Ovary (tissue), 3 donors: Measurements from ENCODE around the gene GPR33.

Experiments
- CTCF ChIP-seq, 3 donors: fragments of 450-650 bp in 2 of 3; fragments of 200-600 bp in 1 of 3; IDR thresholded peaks; one replicate each; pipeline versions ENCODE4 v1.5.1 to v1.8.0; 2016 to 2022; ENCODE audit warnings: antibody characterized with exemption in 3 of 3, mild to moderate bottlenecking in 1 of 3
- EP300 ChIP-seq: sonication (generic); formaldehyde crosslinking; IDR thresholded peaks from one replicate; pipeline ENCODE4 v1.6.1; 2017; ENCODE audit warnings: antibody characterized with exemption
- POLR2A ChIP-seq: fragments of 450-650 bp; IDR thresholded peaks from one replicate; pipeline ENCODE4 v1.6.1; 2017; ENCODE audit warnings: antibody characterized with exemption, mild to moderate bottlenecking, moderate library complexity
- donor health status: DM: no; HTN: no; CAD: no.

GRCh38 chr14:31466554-31466953 is 21.3 kb downstream of the GPR33 start:
- no peak for TF ChIP-seq POLR2A
- no peak for TF ChIP-seq EP300
- TF ChIP-seq CTCF (IDR thresholded peaks at IDR 0.05) = no peak
